Measurements from ENCODE around the gene WDR82.
A peak's percentile ranks its signal among the peaks of the same experiment; 100 is the strongest.

Gene WDR82

GRCh38 chr3:52234516-52235447 lies 43.7 kb downstream of the WDR82 start:
- Histone ChIP-seq H3K27ac (ENCODE audit: low read depth, low read length) (no peak overlapping the region), H4K20me1 (ENCODE audit: control insufficient read depth, insufficient read depth, low read depth, low read length) (no peaks in the 10 kb centered on the region; the same call in 1 of the 2 replicates), H3K9me2 (replicated peaks; ENCODE audit: control insufficient read depth, low read length) (no peaks in the 10 kb centered on the region), H3K4me3 (ENCODE audit: low read length) (no peak overlapping the region), H3K4me1 (ENCODE audit: control insufficient read depth, low read length) (peaks cover 24% of the 10 kb centered on the region), H3K4me2 (ENCODE audit: low read length) (no peak overlapping the region), H3K79me2 (ENCODE audit: control insufficient read depth, low read length) (peaks cover 36% of the 10 kb centered on the region), H3K36me3 (ENCODE audit: control insufficient read depth, low read length) (peaks cover 33% of the 10 kb centered on the region), H3K9me3 (ENCODE audit: control insufficient read depth, insufficient read depth, low read length) (no peaks in the 10 kb centered on the region), H3F3A (ENCODE audit: control insufficient read depth, insufficient read depth) (no peaks in the 10 kb centered on the region), H3K27me3 (ENCODE audit: control insufficient read depth, low read length) (no peaks in the 10 kb centered on the region)
- TF ChIP-seq EZH2phosphoT487 (IDR thresholded peaks at IDR 0.05; ENCODE audit: borderline replicate concordance, low read length) (no peak), CTCF (IDR thresholded peaks at IDR 0.05; ENCODE audit: low read depth, low read length, poor library complexity, severe bottlenecking) (peak; percentile 16)

- no peak overlapping the region for H3K27ac ChIP-seq (ENCODE audit: low read depth, low read length)
- H3K4me2 ChIP-seq (ENCODE audit: low read length) = no peak overlapping the region
- peaks cover 23% of the 10 kb centered on the region for H3K4me1 ChIP-seq (ENCODE audit: control insufficient read depth, low read length)
Measured at GRCh38 chr3:52233968-52234367, 44.5 kb downstream of the WDR82 start.

GRCh38 chr3:52233108-52233591 lies 45.3 kb downstream of the WDR82 start:
- Histone ChIP-seq H3K9me3 (ENCODE audit: control insufficient read depth, insufficient read depth, low read length) (no peaks in the 10 kb centered on the region), H3F3A (ENCODE audit: control insufficient read depth, insufficient read depth) (0 out of 2 replicates have a peak, but pooled peaks cover under 1% of the 10 kb centered on the region), H3K36me3 (ENCODE audit: control insufficient read depth, low read length) (peaks cover 45% of the 10 kb centered on the region), H3K79me2 (ENCODE audit: control insufficient read depth, low read length) (peaks cover 24% of the 10 kb centered on the region), H3K4me1 (ENCODE audit: control insufficient read depth, low read length) (peaks cover 19% of the 10 kb centered on the region), H3K27me3 (ENCODE audit: control insufficient read depth, low read length) (no peaks in the 10 kb centered on the region), H3K4me2 (ENCODE audit: low read length) (no peak overlapping the region), H4K20me1 (ENCODE audit: control insufficient read depth, insufficient read depth, low read depth, low read length) (no peaks in the 10 kb centered on the region; the same call in 1 of the 2 replicates), H3K4me3 (ENCODE audit: low read length) (no peak overlapping the region), H3K9me2 (replicated peaks; ENCODE audit: control insufficient read depth, low read length) (no peaks in the 10 kb centered on the region), H3K27ac (ENCODE audit: low read depth, low read length) (no peak overlapping the region)
- TF ChIP-seq EZH2phosphoT487 (IDR thresholded peaks at IDR 0.05; ENCODE audit: borderline replicate concordance, low read length) (no peak), CTCF (IDR thresholded peaks at IDR 0.05; ENCODE audit: low read depth, low read length, poor library complexity, severe bottlenecking) (peak; percentile 6)

More at GRCh38 chr3:52233968-52234367, 44.5 kb downstream of the WDR82 start:
- no peak for TF ChIP-seq EZH2phosphoT487 (IDR thresholded peaks at IDR 0.05; ENCODE audit: borderline replicate concordance, low read length)
- no peak for TF ChIP-seq CTCF (IDR thresholded peaks at IDR 0.05; ENCODE audit: low read depth, low read length, poor library complexity, severe bottlenecking)
- Histone ChIP-seq H3K9me2 (replicated peaks; ENCODE audit: control insufficient read depth, low read length) (no peaks in the 10 kb centered on the region), H3K79me2 (ENCODE audit: control insufficient read depth, low read length) (peaks cover 31% of the 10 kb centered on the region), H4K20me1 (ENCODE audit: control insufficient read depth, insufficient read depth, low read depth, low read length) (no peaks in the 10 kb centered on the region; the same call in 1 of the 2 replicates), H3K9me3 (ENCODE audit: control insufficient read depth, insufficient read depth, low read length) (no peaks in the 10 kb centered on the region), H3F3A (ENCODE audit: control insufficient read depth, insufficient read depth) (no peaks in the 10 kb centered on the region), H3K4me3 (ENCODE audit: low read length) (no peak overlapping the region), H3K36me3 (ENCODE audit: control insufficient read depth, low read length) (peaks cover 41% of the 10 kb centered on the region), H3K27me3 (ENCODE audit: control insufficient read depth, low read length) (no peaks in the 10 kb centered on the region)
